Measurements from ENCODE around the gene TMEM203.
"Not testable (repeated sequence)": the region's sequence is repeated elsewhere in the genome, so short reads cannot be mapped to it uniquely, and the experiment has no call there.

TMEM203 gene

GRCh38 chr9:137243626-137244485 is 38.4 kb upstream of the TMEM203 start:
- no peak for TF ChIP-seq CTCF (IDR thresholded peaks at IDR 0.05; ENCODE audit: borderline replicate concordance, insufficient read depth, low read depth, low read length)
- no peak overlapping the region for H3K4me3 ChIP-seq (ENCODE audit: low read depth, low read length)

GRCh38 chr9:137243266-137243625 is 37.8 kb upstream of the TMEM203 start:
- not testable (repeated sequence) for H3K4me3 ChIP-seq (ENCODE audit: low read depth, low read length)

- peak overlapping the region; percentile 95 for H3K4me3 ChIP-seq (ENCODE audit: low read depth, low read length)
- no peak for TF ChIP-seq CTCF (IDR thresholded peaks at IDR 0.05; ENCODE audit: borderline replicate concordance, insufficient read depth, low read depth, low read length)
These were observed 37.1 kb upstream of the TMEM203 start for GRCh38 chr9:137242269-137243203.

- H3K4me3 ChIP-seq (ENCODE audit: low read depth, low read length) = peak overlapping the region; percentile 95
- TF ChIP-seq CTCF (IDR thresholded peaks at IDR 0.05; ENCODE audit: borderline replicate concordance, insufficient read depth, low read depth, low read length) = no peak
These were observed 36.2 kb upstream of the TMEM203 start for GRCh38 chr9:137241490-137242268.

GRCh38 chr9:137240841-137241489 is 35.5 kb upstream of the TMEM203 start, which contains the start of gene TUBB4B:
TSS of gene TUBB4B (plus strand) at chr9:137241287. CDS start at chr9:137241361, 74 bp downstream.
- H3K4me3 ChIP-seq (ENCODE audit: low read depth, low read length) = peak within 1 kb of the TSS; percentile 95
- no peak for TF ChIP-seq CTCF (IDR thresholded peaks at IDR 0.05; ENCODE audit: borderline replicate concordance, insufficient read depth, low read depth, low read length)

- TF ChIP-seq CTCF (IDR thresholded peaks at IDR 0.05; ENCODE audit: borderline replicate concordance, insufficient read depth, low read depth, low read length) = peak; percentile 16; the same call in 1 of the 2 replicates
- peak overlapping the region; percentile 78 for H3K4me3 ChIP-seq (ENCODE audit: low read depth, low read length)
These were observed 34.9 kb upstream of the TMEM203 start for GRCh38 chr9:137240318-137240840.

- peak overlapping the region; percentile 78 for H3K4me3 ChIP-seq (ENCODE audit: low read depth, low read length)
These were observed 34.2 kb upstream of the TMEM203 start for GRCh38 chr9:137239541-137240200.

Measured in GM12875 (cell line).